CD4-positive, alpha-beta T cell treated with Interleukin-4 for 4 hours (primary cell): ENCODE results near the gene FUS.

Experiments
- DNase-seq: peaks from one replicate; pipeline ENCODE4 v3.0.0-alpha.2; 2020

The FUS gene

DNA sequence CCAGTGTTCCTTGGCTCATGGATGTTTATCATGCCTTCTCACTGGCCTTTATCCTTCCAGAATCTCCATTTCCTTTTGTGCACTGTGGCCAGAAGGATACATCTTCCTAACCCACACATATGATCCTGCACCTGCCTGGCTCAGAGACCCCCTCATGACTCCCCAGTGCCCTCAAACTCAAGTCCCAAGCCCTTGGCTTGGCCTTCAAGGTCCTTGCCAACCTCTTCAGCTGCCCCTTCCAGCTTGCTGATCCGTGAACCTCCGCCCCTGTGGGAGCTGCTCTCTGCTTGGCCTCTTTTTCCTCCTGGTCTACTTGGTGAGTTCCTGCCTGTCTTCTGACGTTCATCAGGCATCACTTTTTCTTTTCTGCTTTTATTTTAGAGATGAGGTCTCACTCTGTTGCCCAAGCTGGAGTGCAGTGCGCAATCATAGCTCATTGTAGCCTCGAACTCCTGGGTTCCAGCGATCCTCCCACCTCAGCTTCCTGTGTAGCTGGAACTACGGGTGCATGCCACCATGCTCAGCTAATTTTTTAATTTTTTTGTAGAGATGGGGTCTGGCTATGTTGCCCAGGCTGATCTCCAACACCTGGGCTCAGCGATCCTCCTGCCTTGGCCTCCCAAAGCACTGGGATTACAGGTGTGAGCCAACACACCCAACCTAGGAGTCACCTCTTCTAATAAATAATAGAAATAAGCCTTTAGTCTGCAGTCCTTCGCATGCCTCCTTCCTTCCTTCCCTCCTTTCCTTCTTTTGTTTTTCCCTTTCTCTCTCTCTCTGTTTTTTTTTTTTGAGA is 25.1 kb downstream of the FUS start:
- DNase-seq: no peak

- DNase-seq: no peak
Observed at GRCh38 chr16:31206776-31207175, 26.8 kb downstream of the FUS start.

DNA sequence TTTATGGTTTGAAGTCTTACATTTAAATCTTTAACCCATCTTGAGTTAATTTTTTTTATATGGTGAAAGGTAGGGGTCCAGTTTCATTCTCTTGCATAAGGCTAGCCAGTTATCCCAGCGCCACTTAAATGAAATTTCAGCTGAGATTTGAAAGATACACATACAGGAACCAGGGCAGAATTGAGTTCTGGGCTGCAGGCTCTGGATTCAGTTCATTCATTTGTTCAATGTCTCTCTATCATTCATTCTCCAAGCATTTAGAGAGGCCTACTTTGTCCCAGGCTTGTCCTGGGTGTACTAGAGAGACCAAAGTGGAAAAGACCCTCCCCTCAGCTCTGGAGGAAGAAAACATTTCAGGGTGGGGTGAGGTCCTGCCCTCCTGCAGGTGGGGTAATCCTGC is 33.4 kb downstream of the FUS start:
- no peak for DNase-seq

DNA sequence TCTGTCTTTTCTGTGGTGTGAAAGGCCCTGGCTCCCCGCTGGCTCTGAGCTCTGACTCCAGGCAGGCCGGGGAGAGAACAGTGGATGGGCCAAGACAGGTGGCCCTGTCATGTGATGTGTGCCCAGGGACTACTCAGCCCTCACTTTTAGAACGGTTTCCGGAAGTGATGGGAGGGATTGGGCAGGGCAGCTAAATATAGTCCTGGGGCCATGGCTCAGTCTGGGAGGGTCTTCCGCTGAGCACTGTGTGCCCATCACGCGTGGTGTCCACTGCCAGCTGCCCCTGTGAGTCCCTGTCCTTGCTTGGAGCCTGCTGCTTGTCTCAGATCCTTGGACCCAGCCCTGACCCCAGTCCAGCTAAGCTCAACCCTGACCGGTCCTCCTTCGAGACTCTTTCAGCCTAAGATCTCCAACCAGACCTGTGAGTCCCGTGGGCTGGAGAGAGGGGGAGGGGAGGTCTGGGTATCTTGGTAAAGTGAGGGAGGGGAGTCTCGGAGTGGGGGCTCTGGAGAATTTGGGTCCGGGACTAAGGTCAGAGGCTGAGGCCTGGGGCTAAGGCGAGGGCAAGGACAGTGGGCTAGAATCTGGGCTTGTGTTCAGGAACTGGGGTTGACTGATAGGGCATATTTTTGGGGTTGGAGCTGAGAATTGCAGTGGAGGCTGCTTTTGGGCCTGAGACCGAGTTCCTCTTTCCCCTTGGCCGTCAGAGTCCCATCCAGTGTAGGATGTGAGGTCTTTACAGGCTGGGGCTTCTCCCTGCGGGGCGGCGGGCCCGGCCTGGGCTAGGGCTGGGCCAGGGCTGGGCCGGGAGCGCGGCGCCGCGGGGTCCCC is 34.2 kb downstream of the FUS start, which contains the start of gene TRIM72:
Gene TRIM72 (plus strand): TSS at position 243 of the 831 bp plus-strand sequence. CDS start 620 bp downstream, outside the sequence.
- DNase-seq: no peak

GRCh38 chr16:31214708-31215286 is 34.9 kb downstream of the FUS start:
- no peak for DNase-seq

GRCh38 chr16:31215287-31216162 is 35.6 kb downstream of the FUS start:
- DNase-seq: no peak

DNA sequence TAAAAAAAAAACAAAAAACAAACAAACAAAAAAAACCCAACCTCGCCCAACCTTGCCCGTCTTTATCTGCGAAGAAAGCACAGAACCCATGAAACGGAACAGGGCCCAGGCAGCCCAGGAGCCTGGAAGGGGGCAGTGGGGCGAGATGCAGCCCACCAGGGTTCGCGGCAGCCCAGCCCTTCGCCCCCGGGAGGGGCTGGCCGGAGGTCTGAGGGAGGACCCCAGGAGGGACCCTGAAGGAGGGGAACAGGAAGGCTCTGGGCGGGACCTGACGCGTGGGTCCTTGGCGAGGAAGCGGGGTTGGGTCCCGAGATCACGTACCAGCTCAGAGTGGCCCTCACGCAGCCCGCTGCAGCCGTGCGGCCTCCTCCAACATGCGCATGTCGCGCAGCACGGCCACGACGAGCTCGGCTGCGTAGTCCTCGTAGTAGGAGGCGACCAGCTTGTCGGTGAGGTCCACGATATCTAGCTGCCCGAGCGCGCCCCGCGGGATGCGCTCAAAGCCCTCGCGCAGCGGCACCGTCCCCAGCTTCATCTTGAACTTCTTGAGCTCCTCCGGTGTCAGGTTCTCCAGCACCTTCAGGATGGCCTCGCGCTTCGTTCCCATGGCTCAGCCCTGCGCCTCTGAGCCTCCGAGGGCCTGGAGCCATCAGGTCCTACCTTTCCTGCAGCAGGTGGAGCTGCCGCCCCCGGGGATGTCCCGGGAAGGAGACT is 36.6 kb downstream of the FUS start, which contains the start of gene PYDC1:
Gene PYDC1 (minus strand): TSS at position 714 of the 714 bp plus-strand sequence. CDS start 107 bp downstream, at position 607.
- no peak for DNase-seq

DNA sequence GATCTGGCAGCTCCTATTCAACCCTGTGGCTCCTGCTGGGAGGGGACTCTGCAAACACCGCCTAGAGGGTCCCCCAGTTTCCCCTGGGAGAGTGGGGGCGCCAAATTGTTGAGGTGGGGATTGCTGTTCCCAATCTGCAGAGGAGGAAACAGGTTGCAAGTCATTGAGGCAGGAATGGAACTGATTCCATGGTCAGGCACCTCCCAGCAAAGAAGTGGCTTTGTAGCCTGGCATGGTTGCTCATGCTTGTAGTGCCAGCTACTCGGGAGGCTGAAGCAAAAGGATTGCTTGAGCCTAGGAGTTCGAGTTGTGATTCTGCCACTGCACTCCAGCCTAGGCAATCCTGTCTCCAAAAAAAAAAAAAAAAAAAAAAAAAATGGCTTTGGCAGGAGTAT is 37.2 kb downstream of the FUS start:
- DNase-seq: no peak

DNA sequence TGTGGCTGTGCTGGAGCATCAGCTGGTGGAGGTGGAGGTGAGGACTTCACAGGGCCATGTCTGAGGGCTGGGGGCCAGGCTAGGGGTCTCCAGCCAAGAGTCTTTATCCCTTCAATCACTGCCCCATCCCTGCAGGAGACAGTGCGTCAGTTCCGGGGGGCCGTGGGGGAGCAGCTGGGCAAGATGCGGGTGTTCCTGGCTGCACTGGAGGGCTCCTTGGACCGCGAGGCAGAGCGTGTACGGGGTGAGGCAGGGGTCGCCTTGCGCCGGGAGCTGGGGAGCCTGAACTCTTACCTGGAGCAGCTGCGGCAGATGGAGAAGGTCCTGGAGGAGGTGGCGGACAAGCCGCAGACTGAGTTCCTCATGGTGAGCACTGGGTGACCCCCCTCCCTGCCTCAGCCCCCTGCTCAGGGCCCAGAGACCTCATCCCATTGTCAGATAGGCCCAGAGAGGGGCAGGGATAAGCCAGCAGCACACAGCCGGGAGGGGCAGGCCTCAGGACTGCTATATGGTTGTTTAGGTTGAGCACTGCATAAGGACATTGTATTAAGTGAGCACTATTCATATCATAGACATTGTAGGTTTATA is 39.3 kb downstream of the FUS start:
- no peak for DNase-seq

DNA sequence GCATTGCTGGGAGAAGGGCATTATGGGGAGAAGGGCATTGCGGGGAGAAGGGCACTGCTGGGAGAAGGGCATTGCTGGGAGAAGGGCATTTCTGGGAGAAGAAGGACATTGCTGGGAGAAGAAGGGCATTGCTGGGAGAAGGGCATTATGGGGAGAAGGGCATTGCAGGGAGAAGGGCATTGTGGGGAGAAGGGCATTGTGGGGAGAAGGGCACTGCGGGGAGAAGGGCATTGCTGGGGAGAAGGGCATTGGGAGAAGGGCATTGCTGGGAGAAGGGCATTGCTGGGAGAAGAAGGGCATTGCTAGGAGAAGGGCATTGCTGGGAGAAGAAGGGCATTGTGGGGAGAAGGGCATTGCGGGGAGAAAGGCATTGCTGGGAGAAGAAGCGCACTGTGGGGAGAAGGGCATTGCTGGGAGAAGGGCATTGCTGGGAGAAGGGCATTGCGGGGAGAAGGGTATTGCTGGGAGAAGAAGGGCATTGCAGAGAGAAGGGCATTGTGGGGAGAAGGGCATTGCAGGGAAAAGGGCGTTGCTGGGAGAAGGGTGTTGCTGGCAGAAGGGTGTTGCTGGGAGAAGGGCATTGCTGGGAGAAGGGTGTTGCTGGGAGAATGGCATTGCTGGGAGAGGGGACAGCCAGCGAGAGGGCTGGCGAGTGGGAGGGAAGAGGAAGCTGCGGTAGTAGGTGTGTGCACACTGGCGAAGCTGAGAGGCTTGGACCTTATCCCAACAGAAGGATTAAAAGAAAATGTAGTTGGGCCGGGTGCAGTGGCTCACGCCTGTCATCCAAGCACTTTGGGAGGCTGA is 41.6 kb downstream of the FUS start:
- DNase-seq: no peak

GRCh38 chr16:31223044-31223443 is 43.1 kb downstream of the FUS start:
- DNase-seq: no peak

GRCh38 chr16:31224092-31224955 is 44.4 kb downstream of the FUS start:
- no peak for DNase-seq

- DNase-seq: no peak
Observed at GRCh38 chr16:31225193-31225592, 45.3 kb downstream of the FUS start.

DNA sequence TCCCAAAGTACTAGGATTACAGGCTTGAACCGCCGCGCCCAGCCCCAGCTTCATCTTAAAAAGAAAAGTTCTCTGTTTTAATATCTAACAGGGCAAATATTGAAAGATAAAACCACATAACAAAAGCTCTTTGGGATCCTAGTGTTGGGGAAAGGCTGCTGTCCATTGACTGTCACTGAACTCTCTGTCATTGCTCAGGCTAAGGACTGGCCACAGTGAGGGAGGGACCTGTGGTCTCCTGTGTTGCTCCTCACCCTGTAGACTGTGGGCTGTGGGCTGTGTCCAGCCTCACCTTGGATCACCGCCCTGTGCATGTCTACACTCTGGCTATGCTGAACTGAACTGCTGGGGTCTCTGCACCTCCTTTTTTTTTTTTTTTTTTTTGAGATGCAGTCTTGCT is 48.3 kb downstream of the FUS start:
- no peak for DNase-seq

- DNase-seq: no peak
Observed at GRCh38 chr16:31229501-31229900, 49.6 kb downstream of the FUS start.

DNA sequence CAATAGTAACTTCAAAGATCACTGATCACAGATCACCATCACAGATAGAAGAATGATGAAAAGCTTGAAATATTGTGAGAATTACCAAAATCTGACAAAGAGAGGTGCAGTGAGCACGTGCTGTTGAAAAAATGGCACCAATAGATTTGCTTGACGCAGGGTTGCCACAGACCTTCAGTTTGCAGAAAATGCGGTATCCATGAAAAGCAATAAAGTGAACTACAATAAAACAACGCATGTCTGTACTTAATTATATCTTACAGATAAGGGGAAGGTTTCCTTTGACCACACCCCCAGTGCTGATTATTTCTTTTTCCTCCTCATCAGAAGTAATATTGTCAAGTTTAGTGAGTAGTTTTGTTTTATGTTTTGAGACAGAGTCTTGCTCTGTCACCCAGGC is 58.1 kb downstream of the FUS start:
- DNase-seq: no peak
